Ascending aorta (tissue), 2 donors: ENCODE results near the gene OR4D1. TPM values are rescaled to one million over a fixed set of nuclear protein-coding genes. Genes with fewer than 3 reads are reported as not detected.

Source experiments
- DNase-seq, 2 donors: peaks; one replicate each; pipeline ENCODE4 v3.0.0-alpha.2; 2019; ENCODE audit warnings: low spot score in 2 of 2
- H3K27ac ChIP-seq, 2 donors: fragments of 200-600 bp; sonication (generic); one replicate each; pipeline ENCODE4 v1.5.1; 2016 to 2017; ENCODE audit warnings: mild to moderate bottlenecking in 1 of 2
- H3K27me3 ChIP-seq: fragments of 200-600 bp; sonication (generic); one replicate; pipeline ENCODE4 v1.5.1; 2017
- H3K36me3 ChIP-seq, 2 donors: fragments of 200-600 bp; sonication (generic); one replicate each; pipeline ENCODE4 v1.5.1; 2016
- H3K4me1 ChIP-seq, 2 donors: fragments of 200-600 bp; sonication (generic); one replicate each; pipeline ENCODE4 v1.5.1; 2016 to 2017; ENCODE audit warnings: mild to moderate bottlenecking in 1 of 2
- H3K4me3 ChIP-seq, 2 donors: fragments of 200-600 bp; sonication (generic); one replicate each; pipeline ENCODE4 v1.5.1; 2016 to 2017; ENCODE audit warnings: mild to moderate bottlenecking in 1 of 2
- H3K9me3 ChIP-seq, 2 donors: fragments of 200-600 bp; sonication (generic); one replicate each; pipeline ENCODE4 v1.5.1; 2016
- intact Hi-C: fragments of 100-400 bp; cut with DNase I; formaldehyde crosslinking; loops from one replicate; pipeline ENCODE4 v1.15.1; 2023
- total RNA-seq: library from RNA; depleted of rRNA; stranded (reverse); fragments of >200 nt; gene quantifications from one replicate; pipeline ENCODE4 v1.1.0, GENCODE V29; 2016
- TF ChIP-seq, protein P1 (sequence below), 3 experiments: fragments of 200-600 bp in 2 of 3; fragments of 450-650 bp in 1 of 3; sonication (generic) in 2 of 3; IDR thresholded peaks; one replicate each; pipeline ENCODE4 v1.5.1; 2016 to 2019; ENCODE audit warnings: antibody characterized with exemption in 3 of 3, mild to moderate bottlenecking in 1 of 3, moderate library complexity in 1 of 3

OR4D1 gene
- total RNA-seq, 1 donor from 2014 or later, result not detected

DNA sequence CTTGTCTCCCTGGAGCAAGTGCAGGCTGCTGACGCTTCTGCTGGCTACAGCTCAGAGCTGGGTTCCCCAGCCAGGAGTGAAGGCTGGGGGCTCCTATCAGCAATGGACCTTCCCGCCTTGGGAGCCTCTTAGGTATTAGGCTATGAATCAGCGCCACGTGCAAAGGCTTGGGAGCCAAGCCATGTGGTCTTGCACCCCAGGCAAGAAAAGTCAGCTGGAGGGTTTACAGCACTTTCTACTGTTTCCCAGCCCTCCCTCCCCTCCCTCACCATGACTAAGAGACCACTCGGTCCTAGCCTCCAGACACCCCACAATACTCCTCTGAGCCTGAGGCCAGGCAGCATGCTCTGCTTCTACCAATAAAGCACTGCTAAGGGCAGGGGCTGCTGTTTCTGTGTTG lies 56.6 kb downstream of the OR4D1 start:
- DNase-seq, result no peak
- Histone ChIP-seq H3K4me1 (no peaks in the 10 kb centered on the region), H3K36me3 (peaks cover 15 to 31% of the 10 kb centered on the region in 2 donors), H3K9me3 (no peaks in the 10 kb centered on the region), H3K4me3 (no peak overlapping the region), H3K27me3 (no peaks in the 10 kb centered on the region), H3K27ac (no peak overlapping the region)
- TF ChIP-seq, protein P1, sequence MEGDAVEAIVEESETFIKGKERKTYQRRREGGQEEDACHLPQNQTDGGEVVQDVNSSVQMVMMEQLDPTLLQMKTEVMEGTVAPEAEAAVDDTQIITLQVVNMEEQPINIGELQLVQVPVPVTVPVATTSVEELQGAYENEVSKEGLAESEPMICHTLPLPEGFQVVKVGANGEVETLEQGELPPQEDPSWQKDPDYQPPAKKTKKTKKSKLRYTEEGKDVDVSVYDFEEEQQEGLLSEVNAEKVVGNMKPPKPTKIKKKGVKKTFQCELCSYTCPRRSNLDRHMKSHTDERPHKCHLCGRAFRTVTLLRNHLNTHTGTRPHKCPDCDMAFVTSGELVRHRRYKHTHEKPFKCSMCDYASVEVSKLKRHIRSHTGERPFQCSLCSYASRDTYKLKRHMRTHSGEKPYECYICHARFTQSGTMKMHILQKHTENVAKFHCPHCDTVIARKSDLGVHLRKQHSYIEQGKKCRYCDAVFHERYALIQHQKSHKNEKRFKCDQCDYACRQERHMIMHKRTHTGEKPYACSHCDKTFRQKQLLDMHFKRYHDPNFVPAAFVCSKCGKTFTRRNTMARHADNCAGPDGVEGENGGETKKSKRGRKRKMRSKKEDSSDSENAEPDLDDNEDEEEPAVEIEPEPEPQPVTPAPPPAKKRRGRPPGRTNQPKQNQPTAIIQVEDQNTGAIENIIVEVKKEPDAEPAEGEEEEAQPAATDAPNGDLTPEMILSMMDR (IDR thresholded peaks at IDR 0.05), result no peak
- intact Hi-C loops, result no loop called here

DNA sequence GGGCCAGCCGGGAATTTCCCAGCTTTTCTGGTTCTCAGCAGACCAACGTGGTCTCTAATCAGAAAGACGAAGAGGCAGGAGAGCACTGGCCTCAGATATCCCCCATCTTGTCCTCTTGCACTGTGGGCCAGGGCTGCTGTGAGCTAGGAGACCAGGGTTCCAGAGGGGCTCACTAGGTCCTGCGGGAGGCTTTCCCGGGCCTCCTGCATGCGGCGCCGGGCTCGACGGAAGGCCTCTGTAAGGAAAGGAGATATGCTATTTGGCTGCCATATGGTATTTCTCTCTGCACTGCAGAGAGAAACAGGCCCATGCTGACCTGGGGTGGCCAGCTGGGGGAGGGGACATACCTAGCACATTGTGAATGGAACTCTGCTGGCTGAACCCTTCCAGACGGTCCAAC lies 57.8 kb downstream of the OR4D1 start:
- H3K9me3 ChIP-seq, result no peaks in the 10 kb centered on the region
- TF ChIP-seq, protein P1 (IDR thresholded peaks at IDR 0.05), result no peak
- no peak overlapping the region for H3K4me3 ChIP-seq
- no peak overlapping the region for H3K27ac ChIP-seq
- no peaks in the 10 kb centered on the region for H3K27me3 ChIP-seq
- intact Hi-C loops, result no loop called here
- no peak for DNase-seq
- peaks cover 23 to 42% of the 10 kb centered on the region in 2 donors for H3K36me3 ChIP-seq
- no peaks in the 10 kb centered on the region for H3K4me1 ChIP-seq

DNA sequence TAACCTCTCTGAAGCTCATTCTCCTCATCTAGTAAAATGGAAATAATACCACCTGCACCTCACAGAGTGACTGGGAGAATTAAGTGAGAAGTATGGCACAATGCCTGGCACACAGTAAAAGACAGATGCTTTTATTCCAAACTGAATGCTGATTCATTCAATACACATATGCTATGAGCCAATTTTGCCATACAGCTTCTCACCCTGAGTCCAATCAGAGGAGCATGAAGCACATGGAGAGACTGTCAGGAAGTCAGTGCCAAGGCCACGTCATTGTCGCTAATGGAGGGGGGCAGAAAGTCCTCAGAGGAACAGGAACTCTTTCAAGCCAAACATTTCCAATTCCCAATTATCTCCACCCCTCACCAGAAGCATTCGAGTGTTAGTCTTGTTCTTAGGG lies 59.3 kb downstream of the OR4D1 start:
- Histone ChIP-seq H3K36me3 (peaks cover 29 to 49% of the 10 kb centered on the region in 2 donors), H3K4me3 (no peak overlapping the region), H3K27me3 (no peaks in the 10 kb centered on the region), H3K9me3 (no peaks in the 10 kb centered on the region), H3K4me1 (no peaks in the 10 kb centered on the region), H3K27ac (no peak overlapping the region)
- TF ChIP-seq, protein P1 (IDR thresholded peaks at IDR 0.05), result no peak
- intact Hi-C loops, result no loop called here
- no peak for DNase-seq

DNA sequence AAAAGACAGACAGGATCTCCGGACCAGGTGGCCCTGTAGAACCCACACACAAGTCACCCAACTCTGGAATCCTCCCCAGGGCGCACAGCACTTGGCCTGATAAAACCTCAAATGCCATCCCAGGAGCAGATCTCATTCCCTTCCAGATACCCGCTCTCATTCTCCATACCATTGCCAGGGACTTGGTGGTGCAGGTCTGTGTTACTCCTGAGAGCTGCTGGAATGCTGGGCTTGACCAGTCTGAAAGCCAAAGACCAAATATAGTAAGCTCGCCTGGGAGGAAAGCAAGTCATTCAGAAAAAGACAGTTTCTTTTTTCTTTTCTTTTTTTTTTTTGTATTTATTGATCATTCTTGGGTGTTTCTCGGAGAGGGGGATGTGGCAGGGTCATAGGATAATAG lies 60.2 kb downstream of the OR4D1 start:
- no peak for DNase-seq
- intact Hi-C loops, result no loop called here
- TF ChIP-seq, protein P1 (IDR thresholded peaks at IDR 0.05), result no peak
- Histone ChIP-seq H3K27ac (no peak overlapping the region), H3K9me3 (no peaks in the 10 kb centered on the region), H3K27me3 (no peaks in the 10 kb centered on the region), H3K36me3 (peaks cover 36 to 58% of the 10 kb centered on the region in 2 donors), H3K4me3 (no peak overlapping the region), H3K4me1 (no peaks in the 10 kb centered on the region)

Other genes with a start within 250 kb of the OR4D1 start
- 76.1 TPM for gene CUEDC1, start 193.0 kb upstream of the OR4D1 start, total RNA-seq
- gene VEZF1, start 160.1 kb upstream of the OR4D1 start, total RNA-seq, result 47.4 TPM
- 89.4 TPM for gene SRSF1, start 141.1 kb upstream of the OR4D1 start, total RNA-seq
- gene DYNLL2, start 65.0 kb upstream of the OR4D1 start, total RNA-seq, result 15.3 TPM
- not detected for gene OR4D2, start 18.6 kb downstream of the OR4D1 start, total RNA-seq
- gene EPX, start 44.3 kb downstream of the OR4D1 start, total RNA-seq, result not detected
- gene MKS1, start 70.9 kb downstream of the OR4D1 start, total RNA-seq, result 1.5 TPM
- not detected for gene LPO, start 90.2 kb downstream of the OR4D1 start, total RNA-seq
- gene MPO, start 132.6 kb downstream of the OR4D1 start, total RNA-seq, result 1.8 TPM
- gene TSPOAP1, start 180.4 kb downstream of the OR4D1 start, total RNA-seq, result 22.4 TPM
- 18.0 TPM for gene SUPT4H1, start 203.8 kb downstream of the OR4D1 start, total RNA-seq